NCI-H69 (cell line): ENCODE measurements around the gene CARD10.
"Not testable (repeated sequence)": the region's sequence is repeated elsewhere in the genome, so short reads cannot be mapped to it uniquely, and the experiment has no call there.

Experiments used
- DNase-seq: peaks from one replicate; lab custom pipeline; 2025; lab: John Stamatoyannopoulos, UW

The CARD10 gene

GRCh38 chr22:37487129-37487528 is 32.1 kb downstream of the CARD10 start:
- DNase-seq, result no peak

DNA sequence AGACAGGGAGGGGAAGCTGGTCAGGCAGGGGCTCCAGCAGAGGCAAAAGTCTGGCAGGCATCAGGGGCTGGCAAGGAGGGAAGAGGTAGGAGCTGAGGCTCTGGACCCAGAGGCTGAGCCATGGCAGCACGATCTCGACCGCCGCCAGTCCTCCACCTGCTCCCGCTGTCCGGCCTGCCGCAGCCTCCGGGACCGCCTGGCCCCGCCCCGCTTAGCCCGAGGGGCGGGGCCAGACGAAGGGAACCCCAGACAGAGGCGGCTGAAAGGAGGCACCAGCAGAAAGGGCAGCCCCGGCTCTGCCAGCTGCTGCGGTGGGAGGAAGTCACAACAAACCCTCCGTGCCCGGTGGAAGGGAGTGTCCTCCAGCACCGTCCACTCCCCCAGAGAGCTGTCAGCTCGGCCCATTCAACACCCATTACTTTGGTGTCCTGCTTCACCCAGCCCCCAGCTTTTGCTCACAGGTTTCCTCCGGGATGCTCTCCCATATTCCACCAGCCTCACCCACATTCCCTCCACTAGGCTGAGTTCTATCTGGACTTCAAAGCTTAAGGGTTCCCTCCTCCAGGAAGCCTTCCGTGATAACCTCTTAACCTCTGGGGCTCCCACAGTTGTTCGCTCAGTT is 32.9 kb downstream of the CARD10 start, which contains the start of gene MFNG:
TSS of gene MFNG (minus strand) at position 161 of the 622 bp plus-strand sequence. CDS start 207 bp downstream, outside the sequence.
- peak; percentile 83 for DNase-seq

GRCh38 chr22:37485395-37486223 is 33.6 kb downstream of the CARD10 start:
- DNase-seq, result no peak

DNA sequence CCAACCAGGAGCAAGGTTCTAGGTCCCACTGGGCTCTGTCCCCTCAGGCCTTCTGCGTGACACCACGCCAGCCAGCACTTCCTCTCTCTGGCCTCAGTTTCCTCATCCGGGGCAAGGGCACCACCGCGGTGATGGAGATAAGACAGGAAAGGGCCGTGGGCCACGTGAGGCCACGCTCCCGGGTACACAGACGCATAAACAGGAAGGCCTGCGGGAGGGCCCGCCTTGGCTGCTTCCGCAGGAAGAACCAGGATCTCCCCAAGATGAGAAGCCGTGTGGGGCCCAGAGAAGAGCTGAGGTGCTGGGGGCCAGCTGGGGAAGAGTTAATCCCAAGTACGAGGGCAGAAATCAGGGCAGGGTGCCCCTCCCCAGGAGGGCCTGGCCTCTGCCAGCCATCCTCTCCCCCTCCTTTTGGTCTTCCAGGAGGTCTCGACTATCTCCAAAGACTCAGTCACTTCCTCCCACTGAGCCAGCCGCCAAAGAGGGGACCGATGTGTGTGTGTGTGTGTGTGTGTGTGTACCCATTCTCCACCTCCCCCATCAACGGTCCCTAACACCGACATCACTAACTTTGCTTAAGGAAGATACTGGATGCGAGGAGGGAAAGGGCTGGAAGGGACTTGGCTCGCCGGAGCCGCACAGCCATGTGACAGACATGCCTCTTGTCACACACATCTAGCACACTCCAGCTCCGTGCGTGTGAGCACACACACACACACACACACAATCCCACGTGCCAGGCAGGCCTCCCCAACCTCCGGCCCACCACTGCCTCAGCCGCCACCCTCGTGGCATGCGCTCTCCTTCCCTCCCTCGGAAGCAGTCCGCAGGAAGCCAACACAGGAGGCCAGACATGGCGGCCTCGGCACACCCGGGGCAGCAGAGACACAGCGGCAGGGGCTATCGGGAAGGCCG is 34.5 kb downstream of the CARD10 start:
- DNase-seq, result no peak

DNA sequence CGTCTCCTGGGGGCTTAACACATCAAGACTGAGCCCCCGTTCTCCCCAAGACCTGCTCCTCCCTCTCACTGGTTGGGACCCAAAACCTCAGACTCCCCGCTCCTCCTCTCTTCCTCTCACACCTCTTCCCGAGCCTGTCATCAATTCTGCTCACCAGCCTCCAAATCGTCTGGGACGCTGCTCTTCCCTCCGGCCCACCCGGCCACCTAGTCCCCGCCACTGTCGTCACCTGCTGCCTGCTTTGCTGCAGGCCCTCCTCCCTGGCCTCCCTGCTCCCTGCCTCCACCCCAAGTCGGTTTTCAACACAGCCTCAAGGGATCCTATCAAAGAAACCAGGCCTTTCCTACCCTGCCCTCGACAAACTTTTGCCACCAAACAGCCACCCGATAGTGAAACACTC is 36.2 kb downstream of the CARD10 start:
- DNase-seq, result no peak

DNA sequence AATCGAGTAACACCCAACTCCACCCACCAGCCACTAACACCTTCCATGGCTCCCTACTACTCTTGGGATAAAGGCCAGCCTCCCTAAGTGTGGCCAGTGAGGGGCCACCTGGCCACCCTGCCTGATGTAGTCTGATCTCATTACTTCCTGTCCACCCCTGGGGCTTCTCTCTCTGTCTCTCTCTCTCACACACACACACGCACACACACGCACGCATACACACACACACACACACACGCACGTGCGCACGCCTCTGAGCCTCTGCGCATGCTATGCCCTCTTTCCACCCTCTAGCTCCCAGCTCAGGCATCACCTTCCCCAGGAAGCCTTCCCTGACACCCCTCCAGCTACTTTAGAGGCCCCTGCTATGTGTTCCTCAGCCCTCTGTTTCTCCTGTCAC is 37.0 kb downstream of the CARD10 start:
- DNase-seq, result peak; percentile 22

DNA sequence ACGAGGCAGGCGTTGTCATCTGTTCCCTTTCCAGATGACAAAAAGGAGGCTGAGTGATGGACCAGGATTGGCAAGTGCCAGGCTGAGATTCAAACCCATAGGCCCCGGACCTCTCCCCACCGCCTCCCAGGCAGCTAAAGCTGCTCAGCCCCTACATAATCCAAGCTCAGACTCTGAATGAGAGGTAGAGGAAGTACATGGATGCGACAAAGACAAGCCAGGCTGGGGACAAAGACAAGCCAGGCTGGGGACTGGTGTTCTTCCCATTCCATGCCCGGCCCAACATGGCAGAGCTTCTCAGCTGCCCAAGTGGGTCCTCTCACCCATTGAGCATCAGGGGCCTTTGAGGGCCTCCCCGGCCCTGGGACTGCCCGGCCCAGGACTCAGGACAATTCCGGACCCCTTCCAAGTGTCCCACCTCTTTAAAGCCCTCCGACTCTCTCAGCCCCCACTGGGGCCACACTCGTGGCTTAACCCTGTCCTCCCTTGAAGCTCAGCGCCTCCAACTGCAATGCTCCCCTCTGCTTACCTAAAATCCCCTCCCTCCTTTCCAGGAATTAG is 37.8 kb downstream of the CARD10 start:
- DNase-seq, result no peak

DNA sequence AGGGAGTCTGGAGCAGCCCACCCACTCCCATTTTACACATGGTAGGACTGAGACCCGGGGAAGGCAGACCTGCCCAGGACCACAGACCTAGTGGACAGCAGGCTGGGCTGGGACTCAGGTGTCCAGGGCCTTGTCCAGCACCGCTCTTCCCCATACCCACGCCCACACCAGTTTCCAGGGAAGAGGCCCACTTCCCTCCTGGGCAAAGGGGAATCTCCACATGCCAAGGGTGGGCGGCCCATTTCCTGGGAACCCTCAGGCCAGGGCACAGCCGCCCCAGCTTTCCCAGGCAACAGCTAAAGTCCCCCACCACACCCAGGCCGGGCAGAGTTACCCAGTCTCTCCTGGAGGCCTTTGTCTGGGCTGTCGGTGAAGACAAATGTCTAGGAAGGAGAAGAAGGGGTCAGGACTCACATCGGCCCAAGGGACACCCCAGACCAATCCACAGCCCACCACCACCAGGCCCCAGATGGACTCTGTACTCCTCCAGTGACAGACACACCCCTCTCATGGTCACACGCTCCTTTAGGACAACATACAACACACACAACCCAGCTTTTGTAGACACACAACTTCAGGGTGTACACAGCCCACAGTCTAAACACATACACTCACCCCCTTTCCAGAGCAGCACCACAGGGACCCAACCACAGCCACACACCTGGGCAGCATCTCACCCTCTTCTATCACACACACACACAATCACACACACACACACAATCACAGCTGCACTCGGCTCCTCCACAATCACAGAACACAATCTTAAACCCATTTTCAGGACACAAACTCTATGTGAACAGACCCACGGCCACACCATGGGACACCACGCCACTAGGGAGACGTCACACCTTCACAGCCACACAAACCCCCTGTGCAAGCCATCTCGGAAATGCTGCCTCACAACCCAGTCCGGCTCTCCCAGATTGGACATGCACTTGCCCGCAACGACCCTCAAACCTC is 38.5 kb downstream of the CARD10 start:
- DNase-seq, result no peak

- DNase-seq, result no peak
Observed at GRCh38 chr22:37479196-37479595, 40.0 kb downstream of the CARD10 start.

DNA sequence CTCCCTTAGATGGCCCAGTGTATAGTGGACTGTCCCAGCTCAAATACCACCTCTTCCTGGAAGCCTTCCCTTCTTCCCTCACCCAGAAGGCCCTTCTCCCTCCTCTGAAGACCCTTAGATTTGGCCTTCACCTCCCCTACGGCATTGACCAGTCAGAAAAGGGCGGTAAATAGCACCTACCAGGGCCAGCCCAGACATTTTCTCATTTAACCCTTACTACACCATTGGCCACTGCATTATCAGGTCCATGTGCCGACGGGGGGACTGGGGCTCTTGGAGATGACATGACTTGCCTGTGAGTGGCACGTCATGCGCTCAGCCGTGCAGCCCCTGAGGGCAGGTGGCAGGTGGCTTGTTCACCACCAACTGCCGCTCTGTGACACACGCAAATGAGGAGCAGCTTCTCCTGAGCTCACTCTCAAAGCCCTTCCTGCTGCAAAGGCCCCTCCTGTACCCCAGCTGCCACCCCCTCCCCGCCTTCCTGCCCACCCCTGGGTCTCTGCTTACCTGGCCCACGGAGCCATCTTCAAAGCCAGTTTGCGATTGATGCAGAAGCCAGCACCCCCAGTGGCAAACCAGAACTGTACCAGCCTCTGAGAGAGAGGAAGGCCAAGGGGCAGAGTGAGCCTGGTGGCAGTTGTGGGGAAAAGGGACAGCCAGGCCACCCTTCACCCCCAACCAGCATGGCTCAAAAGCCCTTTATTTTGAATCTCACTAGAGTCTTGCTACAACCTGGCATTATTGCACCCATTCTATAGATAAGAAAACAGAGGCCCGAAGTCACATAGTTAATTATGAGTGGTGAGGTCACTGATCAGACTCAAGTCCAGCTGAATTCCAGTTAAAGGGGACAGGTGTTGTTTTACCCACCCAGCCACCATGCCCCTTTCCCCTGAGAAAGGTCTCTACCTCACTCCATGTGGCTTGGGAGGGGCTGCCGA is 42.6 kb downstream of the CARD10 start:
- peak; percentile 48 for DNase-seq

DNA sequence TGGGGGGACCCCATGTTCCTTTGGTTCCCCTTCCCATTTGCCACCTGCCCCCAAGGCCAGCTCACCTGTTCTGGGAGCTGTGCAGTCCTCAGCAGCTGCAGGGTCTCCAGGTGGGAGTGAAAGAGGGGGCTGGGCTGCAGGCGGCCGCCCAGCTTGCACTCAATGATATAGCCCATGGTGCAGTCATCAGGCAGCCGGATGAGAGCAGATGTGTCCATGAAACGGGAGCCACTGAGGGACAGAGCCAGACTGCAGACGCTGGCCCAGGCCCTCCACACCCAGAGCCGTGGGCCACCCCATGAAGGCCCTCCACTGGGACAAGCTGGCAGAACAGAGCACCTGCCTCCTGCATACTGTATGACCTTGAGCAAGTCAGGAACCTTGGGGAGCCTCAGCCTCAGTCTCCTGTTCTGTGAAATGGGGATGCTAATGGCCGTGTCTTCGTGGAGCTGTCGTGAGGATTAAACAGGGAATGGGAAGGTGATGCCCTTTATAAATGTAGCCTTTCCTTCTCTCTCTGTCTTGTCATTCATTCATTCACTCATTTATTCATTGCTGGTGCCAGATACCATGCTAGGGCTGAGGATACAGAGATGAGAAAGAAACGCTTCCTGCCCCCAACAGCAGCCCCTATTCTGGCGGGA is 44.6 kb downstream of the CARD10 start:
- no peak for DNase-seq

GRCh38 chr22:37473437-37473946 is 45.7 kb downstream of the CARD10 start:
- DNase-seq, result no peak

GRCh38 chr22:37472418-37473006 is 46.7 kb downstream of the CARD10 start:
- peak; percentile 58 for DNase-seq

- no peak for DNase-seq
Observed at GRCh38 chr22:37471727-37472417, 47.3 kb downstream of the CARD10 start.

DNA sequence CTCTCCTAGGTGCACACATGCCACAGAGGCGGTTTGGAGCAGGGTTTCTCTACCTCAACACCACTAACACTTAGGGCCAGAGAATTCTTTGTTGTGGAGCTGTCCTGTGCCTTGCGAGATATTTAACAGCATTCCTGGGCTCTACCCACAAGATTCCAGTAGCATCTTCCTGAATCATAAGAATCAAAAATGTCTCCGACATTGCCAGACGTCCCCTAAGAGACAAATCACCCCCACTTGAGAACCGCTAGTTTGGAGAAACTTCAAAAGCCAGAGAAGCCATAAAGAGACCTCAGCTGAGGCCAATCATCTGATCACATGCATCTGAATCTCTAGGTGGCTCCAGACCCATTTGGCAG is 49.1 kb downstream of the CARD10 start:
- no peak for DNase-seq

DNA sequence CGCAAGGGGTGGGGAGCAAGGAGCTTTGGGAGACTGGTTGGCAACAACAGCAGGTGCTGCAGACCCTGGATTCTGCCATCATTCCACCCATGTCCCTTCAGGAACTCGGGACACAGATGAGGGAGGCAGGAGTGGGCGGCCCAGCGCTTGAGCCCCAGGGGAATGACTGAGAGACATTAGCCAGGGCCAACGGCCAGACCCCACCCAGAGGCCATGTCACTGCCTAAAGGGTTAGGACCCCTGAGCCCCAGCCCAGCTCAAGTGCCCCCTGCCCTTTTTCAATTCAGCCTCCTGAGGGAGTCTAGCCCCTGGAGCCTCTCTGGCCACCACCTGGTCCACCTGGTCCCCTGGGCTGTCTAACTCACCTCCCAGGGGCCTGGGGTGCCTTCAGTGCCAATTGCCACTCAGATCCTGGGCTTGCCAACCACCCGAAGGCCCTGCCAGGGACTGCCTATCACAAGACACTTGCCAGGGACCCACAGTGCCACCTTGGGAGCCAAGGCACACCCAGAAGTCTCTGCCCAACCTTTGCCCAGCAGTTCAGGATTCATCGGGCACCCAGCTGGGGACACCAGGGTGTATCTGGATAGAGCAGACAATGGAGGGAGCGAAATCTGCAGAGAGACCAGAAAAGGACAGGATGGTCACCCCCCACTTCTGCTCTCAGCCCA is 49.7 kb downstream of the CARD10 start:
- DNase-seq, result no peak

DNA sequence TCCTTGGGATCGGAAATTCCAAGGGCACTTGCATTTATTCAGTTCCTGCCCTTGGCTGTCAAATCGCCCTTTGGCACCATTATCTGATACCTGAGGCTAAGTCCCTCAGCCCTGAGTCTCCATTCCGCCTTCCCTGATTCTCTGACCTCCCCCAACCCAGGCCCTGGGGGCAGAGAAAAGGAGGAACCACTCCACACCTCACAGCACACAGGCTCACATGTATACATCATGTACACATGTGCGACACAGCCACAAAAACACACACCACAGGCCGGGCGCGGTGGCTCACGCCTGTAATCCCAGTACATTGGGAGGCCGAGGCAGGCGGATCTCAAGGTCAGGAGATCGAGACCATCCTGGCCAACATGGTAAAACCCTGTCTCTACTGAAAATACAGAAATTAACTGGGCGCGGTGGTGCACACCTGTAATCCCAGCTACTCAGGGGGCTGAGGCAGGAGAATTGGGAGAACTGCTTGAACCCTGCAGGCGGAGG is 51.0 kb downstream of the CARD10 start:
- not testable (repeated sequence) for DNase-seq
